Sigmoid colon (tissue), 7 donors: ENCODE measurements around the gene PRKAG2. TPM values are rescaled to one million over a fixed set of nuclear protein-coding genes. Genes with fewer than 3 reads are reported as not detected.

Experiments used
- DNase-seq: peaks from one replicate; pipeline ENCODE4 v3.0.0-alpha.2; 2019
- H3K27ac ChIP-seq, 4 donors: fragments of 200-600 bp; sonication (generic); one replicate each; pipeline ENCODE4 v1.5.1; 2016 to 2019; ENCODE audit warnings: mild to moderate bottlenecking in 1 of 4
- H3K27me3 ChIP-seq, 3 donors: fragments of 200-600 bp; sonication (generic); one replicate each; pipeline ENCODE4 v1.5.1; 2019; ENCODE audit warnings: mild to moderate bottlenecking in 1 of 3
- H3K36me3 ChIP-seq, 4 donors: fragments of 200-600 bp; sonication (generic); one replicate each; pipeline ENCODE4 v1.5.1; 2016 to 2019
- H3K4me1 ChIP-seq, 4 donors: fragments of 200-600 bp; sonication (generic); one replicate each; pipeline ENCODE4 v1.5.1; 2017 to 2019
- H3K4me3 ChIP-seq, 4 donors: fragments of 200-600 bp; sonication (generic); one replicate each; pipeline ENCODE4 v1.5.1; 2017 to 2019; ENCODE audit warnings: mild to moderate bottlenecking in 2 of 4, moderate library complexity in 1 of 4
- H3K9me3 ChIP-seq, 4 donors: fragments of 200-600 bp in 3 of 4; sonication (generic) in 3 of 4; one replicate each; pipeline versions ENCODE4 v1.5.1 to v1.6.1; 2013 to 2019
- EP300 ChIP-seq, 4 donors: sonication (generic); formaldehyde crosslinking; IDR thresholded peaks; one replicate each; pipeline ENCODE4 v1.6.1; 2017; ENCODE audit warnings: antibody characterized with exemption in 4 of 4
- POLR2A ChIP-seq, 2 donors: fragments of 450-650 bp; IDR thresholded peaks; one replicate each; pipeline ENCODE4 v1.6.1; 2016; ENCODE audit warnings: antibody characterized with exemption in 2 of 2, mild to moderate bottlenecking in 2 of 2, moderate library complexity in 2 of 2
- POLR2AphosphoS5 ChIP-seq, 4 donors: sonication (generic); formaldehyde crosslinking; IDR thresholded peaks; one replicate each; pipeline ENCODE4 v1.6.1; 2017; ENCODE audit warnings: antibody characterized with exemption in 4 of 4
- WGBS, 2 donors: extraction: QIAGEN DNeasy Blood & Tissue Kit; methylation state at CpG; one replicate each; pipeline ENCODE4 v1.1.7; 2013; 5-methylcytosine and 5-hydroxymethylcytosine counted together
- intact Hi-C: fragments of 100-400 bp; cut with DNase I; formaldehyde crosslinking; loops from one replicate; pipeline ENCODE4 v1.15.1; 2023
- polyA plus RNA-seq, 3 donors: library from polyadenylated mRNA; stranded (reverse); fragments of 200-250 nt; gene quantifications; one replicate each; pipeline ENCODE4 v1.2.3, GENCODE V29; 2013
- total RNA-seq, 4 donors: library from RNA; depleted of rRNA; stranded (reverse); fragments of >200 nt; gene quantifications; one replicate each; pipeline ENCODE4 v1.1.0, GENCODE V29; 2016
- TF ChIP-seq, protein P1 (sequence below), 4 experiments: fragments of 450-650 bp in 3 of 4; fragments of 200-600 bp in 1 of 4; IDR thresholded peaks; one replicate each; pipeline ENCODE4 v1.5.1; 2016 to 2019; ENCODE audit warnings: antibody characterized with exemption in 4 of 4, mild to moderate bottlenecking in 3 of 4, moderate library complexity in 2 of 4
- donor health status: healthy with polysubstance abuse.
- donor health status: Bipolar disorder and iron deficiency.
- donor health status: healthy.

The PRKAG2 gene
- total and polyA plus RNA-seq, 7 donors, result 19.2 to 51.2 (median 37.1) TPM

DNA sequence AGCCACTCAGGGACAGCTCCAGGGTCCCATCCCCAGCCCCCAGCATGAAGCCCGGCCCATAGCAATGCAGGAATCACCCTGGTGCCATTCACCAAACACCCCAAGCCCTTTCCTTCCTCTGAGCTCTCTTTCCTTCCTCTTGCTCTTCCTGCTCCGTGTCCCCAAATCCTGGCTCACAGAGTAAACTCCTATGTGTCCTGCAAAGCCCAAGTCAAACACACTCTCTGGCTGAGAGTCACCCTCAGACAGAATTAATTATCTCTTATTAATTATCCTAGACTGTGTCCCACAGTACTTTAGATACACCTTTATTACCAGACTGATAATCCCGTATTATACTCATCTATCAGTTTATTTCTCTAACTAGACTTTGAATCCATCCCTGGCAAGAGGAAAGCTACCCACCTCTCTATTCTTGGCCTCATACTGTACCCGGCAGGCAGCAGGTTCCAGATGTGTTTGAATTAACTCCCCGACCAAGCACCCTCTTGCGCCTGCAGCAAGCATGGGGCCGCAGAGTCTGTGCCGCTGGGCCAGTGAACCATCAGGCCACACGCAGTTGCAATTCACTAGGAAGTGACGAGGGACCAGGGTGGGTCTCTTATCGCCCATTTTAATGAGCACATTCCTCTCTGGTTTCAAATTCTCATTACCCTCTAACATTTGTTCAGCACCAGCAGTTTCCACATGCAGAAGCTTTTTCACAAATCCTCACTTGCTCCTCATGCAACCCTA is 86.7 kb downstream of the PRKAG2 start:
- Histone ChIP-seq H3K4me3 (no peak overlapping the region), H3K9me3 (no peaks in the 10 kb centered on the region), H3K27ac (no peak overlapping the region), H3K4me1 (peaks cover 0 to 7% (median 0%) of the 10 kb centered on the region in 4 donors), H3K36me3 (no peaks in the 10 kb centered on the region), H3K27me3 (no peaks in the 10 kb centered on the region)
- DNase-seq, result no peak
- WGBS, 2 donors, result 94 to 95% methylated on average over 11 of the region's 11 CpGs
- TF ChIP-seq POLR2A (IDR thresholded peaks at IDR 0.05), result no peak
- intact Hi-C loops, result no loop called here

DNA sequence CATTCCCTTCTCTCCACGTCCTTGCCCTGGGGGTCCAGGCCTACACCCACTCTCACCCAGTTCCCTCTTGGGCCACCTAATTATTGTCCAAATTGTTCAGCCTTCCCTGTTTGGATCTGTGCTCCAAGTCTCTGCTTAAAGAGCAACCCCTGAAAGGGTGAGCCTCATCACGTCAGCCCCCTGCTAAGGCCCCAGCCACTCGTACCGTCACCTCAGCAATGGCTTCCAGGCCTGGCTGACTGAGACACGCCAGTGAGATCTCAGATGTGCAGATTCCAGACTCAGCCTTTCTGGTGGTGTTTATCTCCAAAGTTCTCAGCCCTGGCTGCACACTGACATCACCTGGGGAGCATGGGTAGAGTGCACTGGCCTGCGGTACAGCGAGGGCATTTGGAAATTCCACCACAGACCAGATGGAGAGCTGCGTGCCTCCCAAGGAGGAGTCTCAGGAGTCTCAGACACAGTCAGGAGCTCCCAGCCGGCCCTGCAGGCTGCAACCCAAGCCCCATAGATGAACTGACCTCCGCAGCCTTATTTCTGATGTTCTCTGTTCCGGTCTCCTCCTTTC is 87.5 kb downstream of the PRKAG2 start:
- Histone ChIP-seq H3K4me3 (no peak overlapping the region), H3K4me1 (peaks cover 0 to 7% (median 0%) of the 10 kb centered on the region in 4 donors), H3K9me3 (no peaks in the 10 kb centered on the region), H3K27ac (no peak overlapping the region), H3K36me3 (no peaks in the 10 kb centered on the region), H3K27me3 (no peaks in the 10 kb centered on the region)
- intact Hi-C loops, result no loop called here
- TF ChIP-seq EP300 (IDR thresholded peaks at IDR 0.05) (no peak), POLR2AphosphoS5 (IDR thresholded peaks at IDR 0.05) (no peak), POLR2A (IDR thresholded peaks at IDR 0.05) (no peak)
- TF ChIP-seq, protein P1, sequence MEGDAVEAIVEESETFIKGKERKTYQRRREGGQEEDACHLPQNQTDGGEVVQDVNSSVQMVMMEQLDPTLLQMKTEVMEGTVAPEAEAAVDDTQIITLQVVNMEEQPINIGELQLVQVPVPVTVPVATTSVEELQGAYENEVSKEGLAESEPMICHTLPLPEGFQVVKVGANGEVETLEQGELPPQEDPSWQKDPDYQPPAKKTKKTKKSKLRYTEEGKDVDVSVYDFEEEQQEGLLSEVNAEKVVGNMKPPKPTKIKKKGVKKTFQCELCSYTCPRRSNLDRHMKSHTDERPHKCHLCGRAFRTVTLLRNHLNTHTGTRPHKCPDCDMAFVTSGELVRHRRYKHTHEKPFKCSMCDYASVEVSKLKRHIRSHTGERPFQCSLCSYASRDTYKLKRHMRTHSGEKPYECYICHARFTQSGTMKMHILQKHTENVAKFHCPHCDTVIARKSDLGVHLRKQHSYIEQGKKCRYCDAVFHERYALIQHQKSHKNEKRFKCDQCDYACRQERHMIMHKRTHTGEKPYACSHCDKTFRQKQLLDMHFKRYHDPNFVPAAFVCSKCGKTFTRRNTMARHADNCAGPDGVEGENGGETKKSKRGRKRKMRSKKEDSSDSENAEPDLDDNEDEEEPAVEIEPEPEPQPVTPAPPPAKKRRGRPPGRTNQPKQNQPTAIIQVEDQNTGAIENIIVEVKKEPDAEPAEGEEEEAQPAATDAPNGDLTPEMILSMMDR (IDR thresholded peaks at IDR 0.05), result no peak
- WGBS, 2 donors, result 92 to 94% methylated on average over 11 of the region's 11 CpGs
- no peak for DNase-seq

DNA sequence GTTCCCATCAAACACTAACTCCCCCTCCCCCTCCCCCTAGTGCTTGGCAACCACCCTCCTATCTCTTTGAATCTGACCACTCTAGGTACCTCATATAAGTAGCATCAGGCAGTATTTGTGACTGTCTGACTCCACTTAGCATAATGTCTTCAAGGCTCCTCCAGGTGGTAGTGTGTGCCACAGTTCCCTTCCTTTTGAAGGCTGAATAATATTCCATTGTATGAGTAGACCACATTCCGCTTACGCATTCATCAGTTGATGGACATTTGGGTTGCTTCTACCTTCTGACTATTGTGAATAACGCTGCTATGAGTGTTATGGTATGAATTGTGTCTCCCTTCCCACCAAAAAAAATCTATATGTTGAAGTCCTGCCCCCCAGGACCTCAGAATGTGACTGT is 89.6 kb downstream of the PRKAG2 start:
- TF ChIP-seq EP300 (IDR thresholded peaks at IDR 0.05) (no peak), POLR2A (IDR thresholded peaks at IDR 0.05) (no peak), POLR2AphosphoS5 (IDR thresholded peaks at IDR 0.05) (no peak)
- TF ChIP-seq, protein P1 (IDR thresholded peaks at IDR 0.05), result no peak
- Histone ChIP-seq H3K36me3 (no peaks in the 10 kb centered on the region), H3K4me3 (no peak overlapping the region), H3K27me3 (no peaks in the 10 kb centered on the region), H3K27ac (no peak overlapping the region), H3K9me3 (no peaks in the 10 kb centered on the region), H3K4me1 (peaks cover 0 to 12% (median 9%) of the 10 kb centered on the region in 4 donors)
- 95 to 98% methylated on average over 3 of the region's 3 CpGs for WGBS, 2 donors
- intact Hi-C loops, result no loop called here
- DNase-seq, result no peak

DNA sequence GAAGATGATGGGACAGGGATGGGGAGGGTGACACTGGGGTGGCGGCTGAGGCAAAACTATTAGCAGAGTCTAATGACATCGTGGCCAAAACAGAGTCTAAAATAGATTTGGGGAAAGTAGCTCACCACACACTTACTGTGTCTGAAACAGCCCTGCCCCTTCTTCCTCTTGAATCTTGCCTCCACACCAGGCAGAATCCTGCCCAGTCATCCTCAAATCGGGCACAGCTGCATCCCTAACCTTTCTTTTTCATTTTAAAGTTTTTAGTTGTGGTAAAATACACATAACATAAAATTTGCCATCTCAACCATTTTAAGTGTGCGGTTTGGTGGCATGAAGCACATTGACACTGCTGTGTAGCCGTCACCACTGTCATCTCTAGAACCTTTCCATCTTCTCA is 90.0 kb downstream of the PRKAG2 start:
- intact Hi-C loops, result no loop called here
- WGBS, 2 donors, result 67 to 87% methylated on average over 5 of the region's 5 CpGs

DNA sequence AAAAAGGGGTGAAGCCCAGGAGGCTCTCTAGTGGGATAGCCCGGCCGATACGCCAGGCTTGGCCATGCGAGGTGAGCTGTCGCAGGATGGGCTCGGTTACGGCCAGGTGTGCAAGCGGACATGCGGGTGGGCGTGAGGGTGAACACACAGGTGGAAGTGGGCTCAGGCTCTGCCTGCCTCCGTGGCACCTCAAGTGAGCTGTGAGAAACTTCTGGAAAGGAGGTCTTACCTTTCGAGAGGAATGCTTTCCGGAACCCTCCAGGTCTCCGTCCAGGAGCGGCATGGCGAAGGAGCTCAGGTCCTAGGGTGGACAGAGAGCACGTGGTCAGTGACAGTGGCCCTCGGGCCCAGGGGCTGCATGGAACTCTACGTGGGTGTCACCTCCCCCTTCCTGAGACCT is 90.7 kb downstream of the PRKAG2 start:
- no peak overlapping the region for H3K27ac ChIP-seq
- no peak for TF ChIP-seq POLR2AphosphoS5 (IDR thresholded peaks at IDR 0.05)
- TF ChIP-seq POLR2A (IDR thresholded peaks at IDR 0.05), result no peak
- TF ChIP-seq, protein P1 (IDR thresholded peaks at IDR 0.05), result no peak
- TF ChIP-seq EP300 (IDR thresholded peaks at IDR 0.05), result no peak
- intact Hi-C loops, result no loop called here
- H3K4me1 ChIP-seq, result peaks cover 0 to 13% (median 10%) of the 10 kb centered on the region in 4 donors
- H3K27me3 ChIP-seq, result no peaks in the 10 kb centered on the region
- no peak overlapping the region for H3K4me3 ChIP-seq
- no peaks in the 10 kb centered on the region for H3K36me3 ChIP-seq
- WGBS, 2 donors, result 96 to 97% methylated on average over 19 of the region's 19 CpGs
- H3K9me3 ChIP-seq, result no peaks in the 10 kb centered on the region
- no peak for DNase-seq

More for the DNA sequence above, 90.0 kb downstream of the PRKAG2 start:
- Histone ChIP-seq H3K4me3 (no peak overlapping the region), H3K9me3 (no peaks in the 10 kb centered on the region), H3K36me3 (no peaks in the 10 kb centered on the region), H3K4me1 (peaks cover 0 to 13% (median 10%) of the 10 kb centered on the region in 4 donors), H3K27me3 (no peaks in the 10 kb centered on the region), H3K27ac (no peak overlapping the region)
- TF ChIP-seq POLR2A (IDR thresholded peaks at IDR 0.05), result no peak
- TF ChIP-seq POLR2AphosphoS5 (IDR thresholded peaks at IDR 0.05), result no peak
- TF ChIP-seq, protein P1 (IDR thresholded peaks at IDR 0.05), result no peak
- TF ChIP-seq EP300 (IDR thresholded peaks at IDR 0.05), result no peak
- DNase-seq, result no peak
